ENCODE data around the gene FARP2.

DNA sequence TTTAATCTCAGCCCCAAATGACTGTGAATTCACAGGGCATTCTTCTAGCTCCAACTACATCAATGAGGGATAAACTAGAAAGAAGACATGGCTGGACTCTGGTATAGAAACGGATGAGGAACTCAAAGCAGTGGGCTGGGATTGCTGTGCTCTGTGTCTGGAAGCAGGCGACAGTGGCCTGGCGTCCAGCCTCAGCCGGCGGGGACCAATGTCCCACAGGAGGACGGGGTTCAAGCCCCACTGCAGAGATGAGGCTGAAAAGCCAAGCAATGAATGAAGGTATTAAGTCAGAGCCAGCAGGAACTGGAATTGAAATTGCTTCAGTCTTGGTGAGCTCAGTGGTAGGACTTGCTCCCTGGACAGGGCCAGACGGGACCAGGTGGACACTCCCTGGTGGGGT lies 178.2 kb downstream of the FARP2 start:
- TF ChIP-seq, protein P1, sequence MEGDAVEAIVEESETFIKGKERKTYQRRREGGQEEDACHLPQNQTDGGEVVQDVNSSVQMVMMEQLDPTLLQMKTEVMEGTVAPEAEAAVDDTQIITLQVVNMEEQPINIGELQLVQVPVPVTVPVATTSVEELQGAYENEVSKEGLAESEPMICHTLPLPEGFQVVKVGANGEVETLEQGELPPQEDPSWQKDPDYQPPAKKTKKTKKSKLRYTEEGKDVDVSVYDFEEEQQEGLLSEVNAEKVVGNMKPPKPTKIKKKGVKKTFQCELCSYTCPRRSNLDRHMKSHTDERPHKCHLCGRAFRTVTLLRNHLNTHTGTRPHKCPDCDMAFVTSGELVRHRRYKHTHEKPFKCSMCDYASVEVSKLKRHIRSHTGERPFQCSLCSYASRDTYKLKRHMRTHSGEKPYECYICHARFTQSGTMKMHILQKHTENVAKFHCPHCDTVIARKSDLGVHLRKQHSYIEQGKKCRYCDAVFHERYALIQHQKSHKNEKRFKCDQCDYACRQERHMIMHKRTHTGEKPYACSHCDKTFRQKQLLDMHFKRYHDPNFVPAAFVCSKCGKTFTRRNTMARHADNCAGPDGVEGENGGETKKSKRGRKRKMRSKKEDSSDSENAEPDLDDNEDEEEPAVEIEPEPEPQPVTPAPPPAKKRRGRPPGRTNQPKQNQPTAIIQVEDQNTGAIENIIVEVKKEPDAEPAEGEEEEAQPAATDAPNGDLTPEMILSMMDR (IDR thresholded peaks at IDR 0.05): no peak
- no peak for TF ChIP-seq POLR2A (IDR thresholded peaks at IDR 0.05)

Measured in body of pancreas (tissue), 4 donors.